K562 (cell line): Measurements from ENCODE around the gene ABT1. TPM values are rescaled to one million over a fixed set of nuclear protein-coding genes. Genes with fewer than 3 reads are reported as not detected.

Experiments used
- ARID3B ChIP-seq: fragments of 250-450 bp; sonication (Bioruptor Pico); IDR thresholded peaks from 2 replicates; pipeline ENCODE4 v1.4.0; 2020; ENCODE audit warnings: borderline replicate concordance
- E2F1 ChIP-seq: sonication (generic); formaldehyde crosslinking; IDR thresholded peaks from 2 replicates; pipeline ENCODE4 v1.8.1; 2023; ENCODE audit warnings: mild to moderate bottlenecking, missing genetic modification reagents, moderate library complexity
- ELK1 ChIP-seq: sonication (generic); formaldehyde crosslinking; IDR thresholded peaks from 2 replicates; pipeline ENCODE4 v1.8.1; 2022; ENCODE audit warnings: missing genetic modification reagents
- KLF6 ChIP-seq: fragments of 250-450 bp; sonication (Bioruptor Pico); IDR thresholded peaks from 2 replicates; pipeline ENCODE4 v1.4.0; 2020; ENCODE audit warnings: mild to moderate bottlenecking, moderate library complexity, borderline replicate concordance
- NCOA4 ChIP-seq: fragments of 450-650 bp; IDR thresholded peaks from 2 replicates; pipeline ENCODE4 v1.6.1; 2018; ENCODE audit warnings: mild to moderate bottlenecking; ENCODE audit not compliant: partially characterized antibody
- PHTF2 ChIP-seq: fragments of 250-450 bp; sonication (Bioruptor Pico); IDR thresholded peaks from 2 replicates; pipeline ENCODE4 v1.5.0; 2021; ENCODE audit warnings: mild to moderate bottlenecking
- RNF2 ChIP-seq: sonication (generic); IDR thresholded peaks from 2 replicates; pipeline ENCODE4 v1.6.1; 2016
- TFAP4 ChIP-seq: sonication (generic); formaldehyde crosslinking; IDR thresholded peaks from 2 replicates; pipeline ENCODE4 v1.8.0; 2022; ENCODE audit warnings: missing genetic modification reagents, mild to moderate bottlenecking, moderate library complexity, borderline replicate concordance
- TRIM24 ChIP-seq, 2 experiments: fragments of 450-650 bp; IDR thresholded peaks; 2 replicates each; pipeline ENCODE4 v1.6.1; 2016
- TRIM28 ChIP-seq: fragments of 450-650 bp; IDR thresholded peaks from 2 replicates; pipeline ENCODE4 v1.6.1; 2017
- ZBTB8A ChIP-seq: fragments of 450-650 bp; IDR thresholded peaks from 2 replicates; pipeline ENCODE4 v1.6.1; 2018; ENCODE audit warnings: mild to moderate bottlenecking, moderate library complexity; ENCODE audit not compliant: partially characterized antibody
- ZNF133 ChIP-seq: fragments of 250-450 bp; sonication (Bioruptor Pico); IDR thresholded peaks from 2 replicates; pipeline ENCODE4 v1.4.0; 2020; ENCODE audit warnings: mild to moderate bottlenecking
- polyA plus RNA-seq, 8 experiments: library from polyadenylated mRNA; depleted of rRNA in 4 of 8; stranded (reverse) in 5 of 8; unstranded in 3 of 8; fragments of >200 nt; fragmentation: Nextera tagmentation in 2 of 8; fragmentation: Illumina TruSeq in 1 of 8; extraction: Ambion mirVana in 2 of 8; extraction: Trizol in 1 of 8; gene quantifications; 2 replicates each; pipeline versions ENCODE4 v1.2.1 to v1.2.3, GENCODE V29; 2011 to 2014; ENCODE audit warnings: inconsistent platforms in 1 of 8, missing spikeins in 1 of 8
- total RNA-seq, 7 experiments: library from RNA; depleted of rRNA in 6 of 7; stranded (reverse); fragments of >200 nt in 6 of 7; fragmentation: Illumina TruSeq in 2 of 7; extraction: Trizol in 2 of 7; gene quantifications; 2 replicates each; pipeline versions ENCODE4 v1.2.1 to v1.2.3, GENCODE V29; 2011 to 2021; ENCODE audit warnings: low replicate concordance in 1 of 7

Gene ABT1
- total and polyA plus RNA-seq, 9 of the 15 experiments (the other 6 are each of a cell fraction or from before 2014, with no cell fraction given), result 8.8 to 52.7 (median 40.7) TPM

GRCh38 chr6:26578741-26579140 is 18.0 kb upstream of the ABT1 start (continued):
- TF ChIP-seq ZNF133 (CRISPR knock-in tag), result no peak
- no peak for TF ChIP-seq KLF6 (CRISPR knock-in tag)
- TF ChIP-seq TRIM24 (IDR thresholded peaks at IDR 0.05), result 0 out of 4 replicates have a peak, but pooled peaks of 1 of the 2 experiments have one; percentile 26
- no peak for TF ChIP-seq ZBTB8A
- no peak for TF ChIP-seq RNF2
- TF ChIP-seq E2F1 (CRISPR knock-in tag), result no peak
- TF ChIP-seq PHTF2 (CRISPR knock-in tag), result no peak
- TF ChIP-seq NCOA4, result no peak
- TF ChIP-seq TRIM28, result peak; percentile 63; the same call in 1 of the 2 replicates
- no peak for TF ChIP-seq ARID3B (CRISPR knock-in tag)
- TF ChIP-seq ELK1 (CRISPR knock-in tag), result no peak
- TF ChIP-seq TFAP4 (CRISPR knock-in tag), result no peak
